K562 (cell line): ENCODE data around the gene NLGN2. TPM values are rescaled to one million over a fixed set of nuclear protein-coding genes. Genes with fewer than 3 reads are reported as not detected.

ENCODE experiments used
- ATF1 ChIP-seq, 2 experiments: fragments of 450-650 bp in 1 of 2; IDR thresholded peaks; 2 replicates each; pipeline ENCODE4 v1.6.1; 2016; ENCODE audit warnings: missing compliant biosample characterization in 1 of 2, missing genetic modification characterization in 1 of 2
- ATF6 ChIP-seq: sonication (generic); formaldehyde crosslinking; IDR thresholded peaks from 2 replicates; pipeline ENCODE4 v1.4.0; 2020; ENCODE audit warnings: mild to moderate bottlenecking, missing genetic modification reagents
- GTF3C2 ChIP-seq: IDR thresholded peaks from 3 replicates; pipeline ENCODE4 v1.6.1; 2011; ENCODE audit warnings: borderline replicate concordance, mild to moderate bottlenecking, moderate library complexity; ENCODE audit not compliant: insufficient read length; ENCODE audit errors: extremely low read depth
- ID3 ChIP-seq, 2 experiments: fragments of 250-450 bp in 1 of 2; fragments of 450-650 bp in 1 of 2; sonication (Bioruptor Pico) in 1 of 2; IDR thresholded peaks; 2 replicates each; pipeline versions ENCODE4 v1.6.1 to v1.8.0; 2016 to 2021; ENCODE audit warnings: mild to moderate bottlenecking in 2 of 2, moderate library complexity in 2 of 2, missing compliant biosample characterization in 1 of 2, missing genetic modification characterization in 1 of 2
- MAX ChIP-seq: sonication (generic); formaldehyde crosslinking; IDR thresholded peaks from 2 replicates; pipeline ENCODE4 v1.9.0; 2022; ENCODE audit warnings: mild to moderate bottlenecking, missing genetic modification reagents
- MYNN ChIP-seq, 2 experiments: sonication (generic); formaldehyde crosslinking in 1 of 2; IDR thresholded peaks; 2 replicates each; pipeline versions ENCODE4 v1.5.0 to v1.6.1; 2016 to 2020; ENCODE audit warnings: antibody characterized with exemption in 1 of 2, missing genetic modification reagents in 1 of 2
- POLR3A ChIP-seq: IDR thresholded peaks from 2 replicates; pipeline ENCODE4 v1.6.1; 2011; ENCODE audit warnings: borderline replicate concordance, mild to moderate bottlenecking, moderate library complexity; ENCODE audit not compliant: insufficient read length, insufficient read depth; ENCODE audit errors: extremely low read depth
- RHOXF2B ChIP-seq: fragments of 250-450 bp; sonication (Bioruptor Pico); conservative IDR thresholded peaks from 2 replicates; pipeline ENCODE4 v1.5.1; 2021
- SIN3A ChIP-seq, 2 experiments: fragments of 150-350 bp in 1 of 2; IDR thresholded peaks; 2 replicates each; pipeline ENCODE4 v1.6.1; 2011 to 2016; ENCODE audit warnings: borderline replicate concordance in 2 of 2, low read depth in 2 of 2, low read length in 2 of 2, mild to moderate bottlenecking in 2 of 2, moderate library complexity in 2 of 2; ENCODE audit not compliant: control insufficient read depth in 1 of 2
- SREBF2 ChIP-seq: sonication (generic); formaldehyde crosslinking; IDR thresholded peaks from 2 replicates; pipeline ENCODE4 v1.4.0; 2020; ENCODE audit warnings: mild to moderate bottlenecking, missing genetic modification reagents
- THAP7 ChIP-seq: fragments of 250-450 bp; sonication (Bioruptor Pico); IDR thresholded peaks from 2 replicates; pipeline ENCODE4 v1.5.0; 2021
- ZBTB34 ChIP-seq: fragments of 250-450 bp; sonication (Bioruptor Pico); IDR thresholded peaks from 2 replicates; pipeline ENCODE4 v1.8.0; 2021; ENCODE audit warnings: mild to moderate bottlenecking, moderate library complexity
- ZNF511 ChIP-seq: sonication (generic); formaldehyde crosslinking; IDR thresholded peaks from 2 replicates; pipeline ENCODE4 v1.8.0; 2022; ENCODE audit warnings: mild to moderate bottlenecking, missing genetic modification reagents
- ZNF655 ChIP-seq: fragments of 250-450 bp; sonication (Bioruptor Pico); IDR thresholded peaks from 2 replicates; pipeline ENCODE4 v1.5.0; 2021
- polyA plus RNA-seq, 8 experiments: library from polyadenylated mRNA; depleted of rRNA in 4 of 8; stranded (reverse) in 5 of 8; unstranded in 3 of 8; fragments of >200 nt; fragmentation: Nextera tagmentation in 2 of 8; fragmentation: Illumina TruSeq in 1 of 8; extraction: Ambion mirVana in 2 of 8; extraction: Trizol in 1 of 8; gene quantifications; 2 replicates each; pipeline versions ENCODE4 v1.2.1 to v1.2.3, GENCODE V29; 2011 to 2014; ENCODE audit warnings: inconsistent platforms in 1 of 8, missing spikeins in 1 of 8
- total RNA-seq, 7 experiments: library from RNA; depleted of rRNA in 6 of 7; stranded (reverse); fragments of >200 nt in 6 of 7; fragmentation: Illumina TruSeq in 2 of 7; extraction: Trizol in 2 of 7; gene quantifications; 2 replicates each; pipeline versions ENCODE4 v1.2.1 to v1.2.3, GENCODE V29; 2011 to 2021; ENCODE audit warnings: low replicate concordance in 1 of 7

Gene NLGN2
- total and polyA plus RNA-seq, 9 of the 15 experiments (the other 6 are each of a cell fraction or from before 2014, with no cell fraction given), result 0.11 to 7.8 (median 0.77) TPM

- TF ChIP-seq GTF3C2 (no peak), ATF1 (CRISPR knock-in tag; IDR thresholded peaks at IDR 0.05) (no peak), ATF1 (tag; IDR thresholded peaks at IDR 0.05) (peak; percentile 50), RHOXF2B (no peak), POLR3A (no peak), ZBTB34 (CRISPR knock-in tag) (no peak), SREBF2 (CRISPR knock-in tag) (no peak), ATF6 (CRISPR knock-in tag) (peak; percentile 68; the same call in 1 of the 2 replicates), ZNF511 (CRISPR knock-in tag) (peak; percentile 22; the same call in 1 of the 2 replicates), ZNF655 (CRISPR knock-in tag) (no peak), THAP7 (CRISPR knock-in tag) (no peak), ID3 (CRISPR knock-in tag; IDR thresholded peaks at IDR 0.05) (no peak), ID3 (tag; IDR thresholded peaks at IDR 0.05) (peak; percentile 74), MAX (CRISPR knock-in tag) (peak; percentile 90), SIN3A (IDR thresholded peaks at IDR 0.05; ENCODE audit: borderline replicate concordance in 2 of 2, control insufficient read depth in 1 of 2, low read depth in 2 of 2, low read length in 2 of 2) (peak in 1 of 2 experiments; percentile 38; a peak in 1 of 4 replicates), MYNN (IDR thresholded peaks at IDR 0.05) (no peak), MYNN (CRISPR knock-in tag; IDR thresholded peaks at IDR 0.05) (no peak)
These were observed 13.0 kb upstream of the NLGN2 start, which contains the start of gene PLSCR3 (continued) for GRCh38 chr17:7394452-7395191.
